ENCODE data around the gene CTNNA3.

Gene CTNNA3

GRCh38 chr10:67100951-67101350 lies 595.0 kb downstream of the CTNNA3 start:
- H3K27me3 ChIP-seq (ENCODE audit: control insufficient read depth, low read length): no peaks in the 10 kb centered on the region
- TF ChIP-seq EZH2phosphoT487 (IDR thresholded peaks at IDR 0.05; ENCODE audit: borderline replicate concordance, low read length): no peak
- no peak for TF ChIP-seq CTCF (IDR thresholded peaks at IDR 0.05; ENCODE audit: low read depth, low read length, poor library complexity, severe bottlenecking)

GRCh38 chr10:67098461-67098860 lies 597.5 kb downstream of the CTNNA3 start:
- Histone ChIP-seq H4K20me1 (ENCODE audit: control insufficient read depth, insufficient read depth, low read depth, low read length) (no peaks in the 10 kb centered on the region), H3K4me2 (ENCODE audit: low read length) (no peak overlapping the region), H3K79me2 (ENCODE audit: control insufficient read depth, low read length) (no peaks in the 10 kb centered on the region), H3K27ac (ENCODE audit: low read depth, low read length) (no peak overlapping the region), H3K4me1 (ENCODE audit: control insufficient read depth, low read length) (no peaks in the 10 kb centered on the region), H3K27me3 (ENCODE audit: control insufficient read depth, low read length) (no peaks in the 10 kb centered on the region), H3F3A (ENCODE audit: control insufficient read depth, insufficient read depth) (no peaks in the 10 kb centered on the region), H3K36me3 (ENCODE audit: control insufficient read depth, low read length) (no peaks in the 10 kb centered on the region), H3K4me3 (ENCODE audit: low read length) (no peak overlapping the region), H3K9me3 (ENCODE audit: control insufficient read depth, insufficient read depth, low read length) (no peaks in the 10 kb centered on the region), H3K9me2 (replicated peaks; ENCODE audit: control insufficient read depth, low read length) (no peaks in the 10 kb centered on the region)
- TF ChIP-seq CTCF (IDR thresholded peaks at IDR 0.05; ENCODE audit: low read depth, low read length, poor library complexity, severe bottlenecking): no peak
- no peak for TF ChIP-seq EZH2phosphoT487 (IDR thresholded peaks at IDR 0.05; ENCODE audit: borderline replicate concordance, low read length)

More at GRCh38 chr10:67100951-67101350, 595.0 kb downstream of the CTNNA3 start:
- Histone ChIP-seq H3K9me2 (replicated peaks; ENCODE audit: control insufficient read depth, low read length) (no peaks in the 10 kb centered on the region), H3K36me3 (ENCODE audit: control insufficient read depth, low read length) (no peaks in the 10 kb centered on the region), H3K9me3 (ENCODE audit: control insufficient read depth, insufficient read depth, low read length) (no peaks in the 10 kb centered on the region), H3K4me2 (ENCODE audit: low read length) (no peak overlapping the region), H4K20me1 (ENCODE audit: control insufficient read depth, insufficient read depth, low read depth, low read length) (no peaks in the 10 kb centered on the region), H3K4me1 (ENCODE audit: control insufficient read depth, low read length) (no peaks in the 10 kb centered on the region), H3K27ac (ENCODE audit: low read depth, low read length) (no peak overlapping the region), H3K79me2 (ENCODE audit: control insufficient read depth, low read length) (no peaks in the 10 kb centered on the region), H3K4me3 (ENCODE audit: low read length) (no peak overlapping the region), H3F3A (ENCODE audit: control insufficient read depth, insufficient read depth) (no peaks in the 10 kb centered on the region)

GRCh38 chr10:67095531-67095930 lies 600.5 kb downstream of the CTNNA3 start:
- Histone ChIP-seq H3K4me2 (ENCODE audit: low read length) (no peak overlapping the region), H3K9me3 (ENCODE audit: control insufficient read depth, insufficient read depth, low read length) (no peaks in the 10 kb centered on the region), H3K36me3 (ENCODE audit: control insufficient read depth, low read length) (no peaks in the 10 kb centered on the region), H3K27me3 (ENCODE audit: control insufficient read depth, low read length) (no peaks in the 10 kb centered on the region), H4K20me1 (ENCODE audit: control insufficient read depth, insufficient read depth, low read depth, low read length) (no peaks in the 10 kb centered on the region), H3K9me2 (replicated peaks; ENCODE audit: control insufficient read depth, low read length) (no peaks in the 10 kb centered on the region), H3K4me1 (ENCODE audit: control insufficient read depth, low read length) (no peaks in the 10 kb centered on the region), H3K4me3 (ENCODE audit: low read length) (no peak overlapping the region), H3K79me2 (ENCODE audit: control insufficient read depth, low read length) (no peaks in the 10 kb centered on the region), H3K27ac (ENCODE audit: low read depth, low read length) (no peak overlapping the region), H3F3A (ENCODE audit: control insufficient read depth, insufficient read depth) (no peaks in the 10 kb centered on the region)
- TF ChIP-seq CTCF (IDR thresholded peaks at IDR 0.05; ENCODE audit: low read depth, low read length, poor library complexity, severe bottlenecking) (no peak), EZH2phosphoT487 (IDR thresholded peaks at IDR 0.05; ENCODE audit: borderline replicate concordance, low read length) (no peak)

GRCh38 chr10:67088036-67088435 lies 608.0 kb downstream of the CTNNA3 start:
- Histone ChIP-seq H3K9me2 (replicated peaks; ENCODE audit: control insufficient read depth, low read length) (no peaks in the 10 kb centered on the region), H3K9me3 (ENCODE audit: control insufficient read depth, insufficient read depth, low read length) (no peaks in the 10 kb centered on the region), H3K27me3 (ENCODE audit: control insufficient read depth, low read length) (no peaks in the 10 kb centered on the region), H3K36me3 (ENCODE audit: control insufficient read depth, low read length) (no peaks in the 10 kb centered on the region), H3K4me1 (ENCODE audit: control insufficient read depth, low read length) (no peaks in the 10 kb centered on the region), H3F3A (ENCODE audit: control insufficient read depth, insufficient read depth) (no peaks in the 10 kb centered on the region), H3K79me2 (ENCODE audit: control insufficient read depth, low read length) (no peaks in the 10 kb centered on the region), H3K4me2 (ENCODE audit: low read length) (no peak overlapping the region), H3K27ac (ENCODE audit: low read depth, low read length) (no peak overlapping the region), H3K4me3 (ENCODE audit: low read length) (no peak overlapping the region), H4K20me1 (ENCODE audit: control insufficient read depth, insufficient read depth, low read depth, low read length) (no peaks in the 10 kb centered on the region)
- TF ChIP-seq CTCF (IDR thresholded peaks at IDR 0.05; ENCODE audit: low read depth, low read length, poor library complexity, severe bottlenecking) (no peak), EZH2phosphoT487 (IDR thresholded peaks at IDR 0.05; ENCODE audit: borderline replicate concordance, low read length) (no peak)

Data from DOHH2 (cell line).